Ovary (tissue), 3 donors: ENCODE data around the gene TSPAN4.

Experiments used
- CTCF ChIP-seq, 3 donors: fragments of 450-650 bp in 2 of 3; fragments of 200-600 bp in 1 of 3; IDR thresholded peaks; one replicate each; pipeline versions ENCODE4 v1.5.1 to v1.8.0; 2016 to 2022; ENCODE audit warnings: antibody characterized with exemption in 3 of 3, mild to moderate bottlenecking in 1 of 3
- EP300 ChIP-seq: sonication (generic); formaldehyde crosslinking; IDR thresholded peaks from one replicate; pipeline ENCODE4 v1.6.1; 2017; ENCODE audit warnings: antibody characterized with exemption
- POLR2A ChIP-seq: fragments of 450-650 bp; IDR thresholded peaks from one replicate; pipeline ENCODE4 v1.6.1; 2017; ENCODE audit warnings: antibody characterized with exemption, mild to moderate bottlenecking, moderate library complexity
- donor health status: DM: no; HTN: no; CAD: no.

- TF ChIP-seq CTCF (IDR thresholded peaks at IDR 0.05): no peak
- TF ChIP-seq POLR2A: no peak
- TF ChIP-seq EP300: no peak
Measured at GRCh38 chr11:830295-831117, 12.1 kb upstream of the TSPAN4 start.
